CD14-positive monocyte (primary cell): ENCODE results near the gene PSMD11. TPM values are rescaled to one million over a fixed set of nuclear protein-coding genes. Genes with fewer than 3 reads are reported as not detected.

ENCODE experiments used
- DNase-seq, 3 donors: peaks; one replicate each; pipeline ENCODE4 v3.0.0-alpha.2; 2011 to 2022
- H2AFZ ChIP-seq: 2 replicates; pipeline ENCODE4 v1.6.0; 2012; ENCODE audit warnings: mild to moderate bottlenecking, low read depth, low read length, inconsistent platforms; ENCODE audit not compliant: insufficient read depth, poor library complexity, severe bottlenecking
- H3K27ac ChIP-seq, 2 donors: 1 replicate in 1 of 2; 2 replicates in 1 of 2; pipeline ENCODE4 v1.5.1; 2012 to 2013; ENCODE audit warnings: low read length in 2 of 2, control low read depth in 1 of 2, inconsistent platforms in 1 of 2, low read depth in 1 of 2, mild to moderate bottlenecking in 1 of 2
- H3K27me3 ChIP-seq, 2 donors: one replicate each; pipeline versions ENCODE4 v1.6.0 to v1.6.1; 2011 to 2013; ENCODE audit warnings: low read length in 2 of 2; ENCODE audit not compliant: control insufficient read depth in 2 of 2, insufficient read depth in 2 of 2
- H3K36me3 ChIP-seq, 2 donors: replicated peaks in 1 of 2; 1 replicate in 1 of 2; 2 replicates in 1 of 2; pipeline versions ENCODE4 v1.5.1 to v1.6.1; 2012 to 2013; ENCODE audit warnings: low read length in 2 of 2, control low read depth in 1 of 2, inconsistent platforms in 1 of 2, mild to moderate bottlenecking in 1 of 2; ENCODE audit not compliant: insufficient read depth in 2 of 2, control insufficient read depth in 1 of 2
- H3K4me1 ChIP-seq, 2 donors: 1 replicate in 1 of 2; 2 replicates in 1 of 2; pipeline versions ENCODE4 v1.5.1 to v1.6.1; 2012 to 2013; ENCODE audit warnings: low read length in 2 of 2, control low read depth in 1 of 2, inconsistent platforms in 1 of 2, mild to moderate bottlenecking in 1 of 2, moderate library complexity in 1 of 2; ENCODE audit not compliant: insufficient read depth in 2 of 2, control insufficient read depth in 1 of 2
- H3K4me2 ChIP-seq: replicated peaks from 2 replicates; pipeline ENCODE3; 2012; ENCODE audit warnings: low read length, moderate library complexity, mild to moderate bottlenecking; ENCODE audit not compliant: poor library complexity, severe bottlenecking; ENCODE audit errors: extremely low read depth
- H3K4me3 ChIP-seq, 3 experiments: fragments of 200-600 bp in 1 of 3; sonication (generic) in 1 of 3; replicated peaks in 1 of 3; 1 replicate in 2 of 3; 2 replicates in 1 of 3; pipeline ENCODE4 v1.5.1; 2011 to 2013; ENCODE audit warnings: low read length in 3 of 3, mild to moderate bottlenecking in 3 of 3, control low read depth in 2 of 3, low read depth in 2 of 3, inconsistent platforms in 1 of 3, moderate library complexity in 1 of 3
- H3K79me2 ChIP-seq: 2 replicates; pipeline ENCODE4 v1.6.0; 2012; ENCODE audit warnings: mild to moderate bottlenecking, control low read depth, inconsistent platforms, low read length, moderate library complexity; ENCODE audit not compliant: insufficient read depth
- H3K9ac ChIP-seq: 2 replicates; pipeline ENCODE4 v1.6.0; 2017; ENCODE audit warnings: low read length, mild to moderate bottlenecking; ENCODE audit not compliant: insufficient read depth, poor library complexity, severe bottlenecking
- H3K9me3 ChIP-seq, 2 donors: replicated peaks in 1 of 2; 1 replicate in 1 of 2; 2 replicates in 1 of 2; pipeline versions ENCODE4 v1.5.1 to v1.6.1; 2012 to 2013; ENCODE audit warnings: low read length in 2 of 2, control low read depth in 1 of 2; ENCODE audit not compliant: control insufficient read depth in 1 of 2, insufficient read depth in 1 of 2
- H4K20me1 ChIP-seq: 2 replicates; pipeline ENCODE4 v1.6.0; 2012; ENCODE audit warnings: mild to moderate bottlenecking, low read length, control low read depth, moderate library complexity; ENCODE audit not compliant: insufficient read depth
- H3K27ac Mint-ChIP-seq, 7 donors: one replicate each; pipeline ENCODE4 v1.8.0; 2020; ENCODE audit warnings: mild to moderate bottlenecking in 7 of 7, mixed read lengths in 7 of 7, moderate library complexity in 6 of 7, inconsistent platforms in 2 of 7
- H3K27me3 Mint-ChIP-seq, 3 donors: one replicate each; pipeline ENCODE4 v1.8.0; 2021 to 2022; ENCODE audit warnings: low read depth in 3 of 3, mild to moderate bottlenecking in 3 of 3, mixed read lengths in 3 of 3, moderate library complexity in 3 of 3, inconsistent platforms in 1 of 3
- H3K36me3 Mint-ChIP-seq, 2 donors: one replicate each; pipeline ENCODE4 v1.8.0; 2020; ENCODE audit warnings: mixed read lengths in 2 of 2, inconsistent platforms in 1 of 2, mild to moderate bottlenecking in 1 of 2
- H3K4me1 Mint-ChIP-seq: one replicate; pipeline ENCODE4 v1.8.0; 2020; ENCODE audit warnings: mild to moderate bottlenecking, mixed read lengths
- H3K4me3 Mint-ChIP-seq, 2 donors: one replicate each; pipeline ENCODE4 v1.8.0; 2020; ENCODE audit warnings: mild to moderate bottlenecking in 2 of 2, mixed read lengths in 2 of 2, moderate library complexity in 1 of 2
- H3K9me3 Mint-ChIP-seq, 7 donors: one replicate each; pipeline ENCODE4 v1.8.0; 2020 to 2022; ENCODE audit warnings: mixed read lengths in 7 of 7, mild to moderate bottlenecking in 6 of 7, moderate library complexity in 6 of 7, inconsistent platforms in 2 of 7
- WGBS: methylation state at CpG from one replicate; pipeline ENCODE4 v1.1.5; 2013; ENCODE audit warnings: missing lambda C conversion rate; ENCODE audit not compliant: insufficient coverage; 5-methylcytosine and 5-hydroxymethylcytosine counted together
- intact Hi-C, 2 donors: fragments of 100-400 bp; cut with micrococcal nuclease; formaldehyde crosslinking; loops; one replicate each; pipeline versions ENCODE4 v1.15.0 to v1.15.1; 2023
- polyA plus RNA-seq, 3 donors: library from polyadenylated mRNA; depleted of rRNA in 1 of 3; unstranded in 2 of 3; stranded (reverse) in 1 of 3; fragments of 300-500 nt in 2 of 3; fragments of >200 nt in 1 of 3; fragmentation: Illumina TruSeq in 2 of 3; gene quantifications; 1 replicate in 2 of 3; 2 replicates in 1 of 3; pipeline ENCODE4 v1.2.3, GENCODE V29; 2012 to 2021
- TF ChIP-seq, protein P1 (sequence below): fragments of 200-600 bp; IDR thresholded peaks from one replicate; pipeline ENCODE4 v1.8.0; 2022; ENCODE audit warnings: antibody characterized with exemption, mild to moderate bottlenecking

PSMD11 gene
- polyA plus RNA-seq, 3 donors, result 29.9 to 112 (median 91.8) TPM

GRCh38 chr17:32479074-32479617 is 34.8 kb downstream of the PSMD11 start:
- no peaks in the 10 kb centered on the region for H3K27me3 Mint-ChIP-seq
- H4K20me1 ChIP-seq, result peaks cover 11% of the 10 kb centered on the region
- H3K9me3 ChIP-seq, result no peaks in the 10 kb centered on the region
- H3K9ac ChIP-seq, result no peak overlapping the region
- no peak overlapping the region for H3K27ac ChIP-seq
- TF ChIP-seq, protein P1, sequence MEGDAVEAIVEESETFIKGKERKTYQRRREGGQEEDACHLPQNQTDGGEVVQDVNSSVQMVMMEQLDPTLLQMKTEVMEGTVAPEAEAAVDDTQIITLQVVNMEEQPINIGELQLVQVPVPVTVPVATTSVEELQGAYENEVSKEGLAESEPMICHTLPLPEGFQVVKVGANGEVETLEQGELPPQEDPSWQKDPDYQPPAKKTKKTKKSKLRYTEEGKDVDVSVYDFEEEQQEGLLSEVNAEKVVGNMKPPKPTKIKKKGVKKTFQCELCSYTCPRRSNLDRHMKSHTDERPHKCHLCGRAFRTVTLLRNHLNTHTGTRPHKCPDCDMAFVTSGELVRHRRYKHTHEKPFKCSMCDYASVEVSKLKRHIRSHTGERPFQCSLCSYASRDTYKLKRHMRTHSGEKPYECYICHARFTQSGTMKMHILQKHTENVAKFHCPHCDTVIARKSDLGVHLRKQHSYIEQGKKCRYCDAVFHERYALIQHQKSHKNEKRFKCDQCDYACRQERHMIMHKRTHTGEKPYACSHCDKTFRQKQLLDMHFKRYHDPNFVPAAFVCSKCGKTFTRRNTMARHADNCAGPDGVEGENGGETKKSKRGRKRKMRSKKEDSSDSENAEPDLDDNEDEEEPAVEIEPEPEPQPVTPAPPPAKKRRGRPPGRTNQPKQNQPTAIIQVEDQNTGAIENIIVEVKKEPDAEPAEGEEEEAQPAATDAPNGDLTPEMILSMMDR, result no peak
- intact Hi-C loops, result no loop called here
- no peak overlapping the region for H3K4me3 ChIP-seq
- H3K36me3 Mint-ChIP-seq, result peaks cover 80 to 89% of the 10 kb centered on the region in 2 donors
- WGBS, result 99% methylated on average over 5 of the region's 5 CpGs
- H3K4me1 ChIP-seq, result no peaks in the 10 kb centered on the region
- H3K79me2 ChIP-seq, result no peaks in the 10 kb centered on the region
- H2AFZ ChIP-seq, result no peak overlapping the region
- DNase-seq, result no peak
- no peaks in the 10 kb centered on the region for H3K4me1 Mint-ChIP-seq
- no peak overlapping the region for H3K4me2 ChIP-seq
- no peaks in the 10 kb centered on the region for H3K27me3 ChIP-seq
- no peak overlapping the region for H3K27ac Mint-ChIP-seq
- H3K36me3 ChIP-seq, result peaks cover 85 to 88% of the 10 kb centered on the region in 2 donors
- H3K4me3 Mint-ChIP-seq, result peak overlapping the region in 1 of 2 donors; percentile 0
- no peaks in the 10 kb centered on the region for H3K9me3 Mint-ChIP-seq

DNA sequence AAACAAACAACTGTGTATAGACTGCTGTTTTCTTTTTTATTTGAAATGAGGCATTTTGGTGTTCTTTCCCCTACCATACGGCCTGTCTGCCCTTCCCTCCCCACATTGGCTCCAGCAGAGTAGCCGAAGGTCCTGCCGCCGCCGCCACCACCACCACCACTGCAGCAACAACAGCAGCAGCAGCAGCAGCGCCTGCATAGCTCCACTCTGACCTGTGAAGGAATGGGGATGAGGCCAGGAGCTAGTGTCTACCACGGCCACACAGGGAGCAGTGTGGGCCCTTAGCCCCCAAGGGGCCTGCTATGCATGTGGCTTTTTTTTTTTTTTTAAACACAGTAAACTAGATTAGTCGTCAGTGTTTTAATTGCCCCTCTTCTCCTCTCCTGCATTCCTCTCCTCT is 36.9 kb downstream of the PSMD11 start:
- TF ChIP-seq, protein P1, result no peak
- DNase-seq, result no peak
- H3K36me3 Mint-ChIP-seq, result peaks cover 60 to 68% of the 10 kb centered on the region in 2 donors
- peaks cover 11% of the 10 kb centered on the region for H4K20me1 ChIP-seq
- H3K27ac Mint-ChIP-seq, result peak overlapping the region in 3 of 7 donors; percentile 27 to 41 (median 35)
- H3K36me3 ChIP-seq, result peaks cover 65 to 68% of the 10 kb centered on the region in 2 donors
- no peaks in the 10 kb centered on the region for H3K9me3 Mint-ChIP-seq
- intact Hi-C loops, result loop anchor here in 1 of 2 donors (5.0 kb wide), 2 partner anchors 126 to 276 kb away; no protein-coding TSS in a partner anchor
- H3K9me3 ChIP-seq, result no peaks in the 10 kb centered on the region
- no peak overlapping the region for H2AFZ ChIP-seq
- H3K79me2 ChIP-seq, result no peaks in the 10 kb centered on the region
- no peak overlapping the region for H3K4me3 ChIP-seq
- peaks cover 4 to 6% of the 10 kb centered on the region in 2 donors for H3K4me1 ChIP-seq
- peaks cover 0 to 3% (median 0%) of the 10 kb centered on the region in 3 donors for H3K27me3 Mint-ChIP-seq
- H3K4me1 Mint-ChIP-seq, result peaks cover 4% of the 10 kb centered on the region
- H3K4me2 ChIP-seq, result no peak overlapping the region
- H3K27me3 ChIP-seq, result peaks cover 0 to 3% of the 10 kb centered on the region in 2 donors
- H3K4me3 Mint-ChIP-seq, result no peak overlapping the region
- H3K9ac ChIP-seq, result no peak overlapping the region
- H3K27ac ChIP-seq, result no peak overlapping the region
- WGBS, result 95% methylated on average over 3 of the region's 8 CpGs
